Daoy (cell line): Measurements from ENCODE around the gene TNFSF18. TPM values are rescaled to one million over a fixed set of nuclear protein-coding genes. Genes with fewer than 3 reads are reported as not detected.
"Not testable (repeated sequence)": the region's sequence is repeated elsewhere in the genome, so short reads cannot be mapped to it uniquely, and the experiment has no call there.

ENCODE experiments used
- DNase-seq: peaks from one replicate; pipeline ENCODE4 v3.0.0-alpha.2; 2015; ENCODE audit warnings: low read depth
- total RNA-seq: library from RNA; depleted of rRNA; stranded (reverse); fragments of >200 nt; shearing (Covaris generic); gene quantifications from 2 replicates; pipeline ENCODE4 v1.2.3, GENCODE V29; 2014; rRNA removed

Gene TNFSF18, protein sequence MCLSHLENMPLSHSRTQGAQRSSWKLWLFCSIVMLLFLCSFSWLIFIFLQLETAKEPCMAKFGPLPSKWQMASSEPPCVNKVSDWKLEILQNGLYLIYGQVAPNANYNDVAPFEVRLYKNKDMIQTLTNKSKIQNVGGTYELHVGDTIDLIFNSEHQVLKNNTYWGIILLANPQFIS
- total RNA-seq, result 1.0 and 1.2 TPM in 2 replicates

DNA sequence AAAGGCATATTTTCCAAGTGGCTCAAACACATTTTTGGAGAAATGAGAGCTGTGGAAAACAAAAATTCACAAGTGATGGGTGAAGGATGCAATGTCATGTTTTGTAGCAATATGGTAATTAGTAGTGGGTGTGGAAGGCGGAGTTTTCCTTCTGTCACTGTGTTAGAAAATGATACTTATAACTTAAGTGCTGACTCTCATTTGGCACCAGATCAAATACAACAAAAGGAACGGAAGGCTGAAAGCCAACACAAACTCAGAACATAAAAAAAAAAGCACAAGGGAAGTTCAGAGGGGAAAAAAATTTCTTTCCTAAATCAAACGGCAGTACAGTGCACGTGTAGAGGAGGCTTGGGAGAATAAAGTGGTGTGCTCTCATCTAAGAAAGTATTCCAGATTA is at the start of gene TNFSF18:
TNFSF18 (minus strand) TSS at position 77 of the 400 bp plus-strand sequence; CDS start at position 32, 45 bp downstream.
- DNase-seq, result peak; percentile 71

DNA sequence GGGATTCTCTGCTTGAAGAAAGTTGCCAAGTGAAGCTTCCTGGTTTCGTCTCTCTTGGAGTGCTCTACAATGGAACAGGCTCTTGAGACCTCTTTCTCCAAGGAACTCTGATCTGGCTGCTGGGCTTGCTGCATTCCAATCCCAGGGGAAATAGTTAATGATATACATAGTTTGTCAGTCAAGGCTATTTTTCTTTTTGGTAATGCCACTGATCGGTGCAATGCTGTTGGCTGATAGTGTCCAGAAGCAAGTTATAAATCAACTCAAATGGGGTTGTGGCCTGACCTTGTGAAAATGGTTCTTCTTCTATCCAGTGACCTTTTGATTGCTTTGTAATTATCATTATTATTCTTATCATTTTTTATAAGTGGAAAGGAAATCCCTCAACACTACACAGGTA is 48.4 kb upstream of the TNFSF18 start:
- no peak for DNase-seq

DNA sequence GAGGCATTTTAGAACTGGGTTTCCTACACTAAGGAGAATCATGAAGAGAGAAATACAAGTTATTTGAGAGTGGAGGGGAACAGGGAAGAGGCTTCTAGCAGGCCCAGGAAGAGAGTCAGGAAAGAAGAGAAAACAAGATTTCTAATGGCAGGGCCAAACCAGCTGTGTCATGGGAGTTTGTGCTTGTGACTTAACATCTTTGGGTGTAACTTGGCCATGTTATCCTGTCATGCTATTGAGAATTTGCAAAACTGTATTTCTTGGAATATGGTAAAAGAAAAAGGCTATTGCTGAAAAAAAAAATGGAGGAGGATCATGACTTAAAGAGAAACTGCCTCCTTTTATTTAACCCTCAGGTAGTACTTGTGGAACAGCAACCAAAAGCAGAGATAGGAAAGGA is 47.4 kb upstream of the TNFSF18 start:
- DNase-seq, result no peak

DNA sequence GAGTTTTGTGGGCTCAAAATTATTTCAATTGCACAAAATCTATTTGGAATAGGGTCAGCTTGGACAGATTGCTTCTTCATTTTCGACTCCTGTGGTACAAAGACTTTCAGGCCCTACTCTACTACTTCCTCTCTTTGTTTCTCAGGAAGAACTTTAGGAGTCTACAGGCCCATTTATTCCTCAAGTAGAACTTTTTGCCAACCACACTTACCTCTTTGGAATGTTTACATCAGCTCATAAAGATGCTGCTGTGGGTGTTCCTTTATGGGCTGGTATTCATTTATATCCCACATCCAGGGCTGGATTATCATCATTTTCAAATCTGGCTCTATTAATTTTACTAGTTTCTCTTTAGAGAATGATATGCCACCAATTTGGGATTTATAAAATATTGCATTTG is 46.3 kb upstream of the TNFSF18 start:
- DNase-seq, result no peak

- DNase-seq, result peak; percentile 75
Measured at GRCh38 chr1:173095632-173096031, 44.9 kb upstream of the TNFSF18 start.

DNA sequence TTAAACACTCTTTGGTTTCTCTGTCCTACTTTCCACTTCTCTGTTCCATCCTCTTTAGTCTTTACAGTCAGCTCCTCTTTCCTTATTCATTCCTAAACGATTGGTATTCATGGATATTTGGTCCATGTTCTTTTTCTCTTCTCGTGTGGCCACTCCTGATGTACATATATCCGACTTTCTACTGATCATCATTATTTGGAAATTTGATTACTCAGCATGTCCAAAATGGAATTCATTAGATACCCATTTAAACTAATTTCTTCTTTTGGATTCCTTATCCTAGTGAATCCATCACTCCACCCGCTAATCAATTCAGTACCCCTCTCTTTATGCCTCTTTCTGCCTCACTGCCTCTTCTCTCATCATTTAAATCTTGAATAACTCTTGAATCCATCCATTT is 43.8 kb upstream of the TNFSF18 start:
- DNase-seq, result no peak

DNA sequence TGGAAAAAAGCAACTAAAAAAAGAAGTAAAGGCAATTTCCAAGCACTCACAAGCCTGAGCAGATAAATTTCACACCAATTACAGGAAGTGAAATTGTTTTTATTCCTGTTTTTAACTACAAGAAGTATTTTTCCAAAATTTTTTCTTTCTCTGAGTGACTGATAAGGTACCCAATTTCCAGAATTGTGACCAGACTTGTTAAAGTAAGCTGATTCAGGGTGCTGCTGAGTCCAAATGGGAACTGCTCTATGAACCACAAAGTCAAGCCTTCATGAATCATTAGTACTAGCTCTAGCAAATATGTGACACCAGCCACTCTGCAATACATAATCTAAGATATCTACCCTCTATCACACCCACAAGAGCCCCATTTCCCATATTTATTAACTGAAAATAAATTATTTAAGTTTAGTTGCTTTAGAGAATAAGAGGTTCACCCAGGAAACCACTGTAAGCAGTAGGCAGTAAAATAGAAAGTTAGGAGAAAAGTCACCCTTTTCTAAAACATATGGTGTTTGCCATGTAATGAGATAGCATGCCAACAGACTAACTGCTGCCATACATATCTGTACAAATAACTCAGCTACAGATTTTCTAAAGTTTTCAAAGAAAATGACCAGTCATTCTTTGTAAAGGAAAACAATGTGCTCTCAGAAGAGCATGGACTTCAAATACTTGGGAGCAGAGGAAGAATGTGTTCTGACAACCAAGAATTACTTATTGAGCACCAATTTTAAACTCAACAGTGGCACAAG is 43.1 kb upstream of the TNFSF18 start:
- DNase-seq, result no peak

DNA sequence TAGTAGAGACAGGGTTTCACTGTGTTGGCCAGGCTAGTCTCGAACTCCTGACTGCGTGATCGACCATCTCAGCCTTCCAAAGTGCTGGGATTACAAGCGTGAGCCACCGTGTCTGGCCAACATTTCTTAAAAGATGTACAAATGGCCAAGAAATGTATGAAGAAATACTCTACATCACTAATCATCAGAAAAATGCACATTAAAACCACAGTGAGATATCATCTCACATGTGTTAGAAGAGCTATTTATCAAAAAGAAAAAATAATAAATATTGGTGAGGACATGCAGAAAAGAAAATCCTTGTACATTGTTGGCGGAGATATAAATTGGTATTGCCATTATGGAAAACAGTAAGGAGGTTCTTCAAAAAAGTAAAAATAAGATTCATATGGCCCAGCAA is 33.6 kb upstream of the TNFSF18 start:
- DNase-seq, result no peak

- DNase-seq, result no peak
Measured at GRCh38 chr1:173082913-173083312, 32.2 kb upstream of the TNFSF18 start.

GRCh38 chr1:173074217-173074616 is 23.5 kb upstream of the TNFSF18 start:
- not testable (repeated sequence) for DNase-seq

DNA sequence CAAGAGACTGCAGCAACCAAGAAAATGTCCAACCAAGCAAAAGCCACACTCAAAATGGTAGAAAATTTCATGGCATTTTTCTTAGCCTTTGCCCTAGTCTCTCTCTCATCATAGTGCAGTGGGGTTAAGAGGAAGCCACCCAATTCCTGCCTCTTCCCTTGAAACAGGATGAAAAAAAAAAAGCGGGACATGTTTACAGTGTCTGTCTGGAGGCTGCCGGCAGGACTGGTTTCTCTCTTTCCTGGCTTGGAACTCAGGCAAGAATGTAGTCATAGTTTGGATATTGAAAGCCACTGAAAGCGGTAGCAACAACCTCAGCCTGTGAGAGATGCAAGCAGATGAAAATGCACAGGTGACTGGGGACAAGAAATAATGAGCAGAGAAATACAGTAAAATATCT is 13.3 kb upstream of the TNFSF18 start:
- DNase-seq, result no peak

GRCh38 chr1:173063171-173063570 is 12.4 kb upstream of the TNFSF18 start:
- DNase-seq, result no peak

DNA sequence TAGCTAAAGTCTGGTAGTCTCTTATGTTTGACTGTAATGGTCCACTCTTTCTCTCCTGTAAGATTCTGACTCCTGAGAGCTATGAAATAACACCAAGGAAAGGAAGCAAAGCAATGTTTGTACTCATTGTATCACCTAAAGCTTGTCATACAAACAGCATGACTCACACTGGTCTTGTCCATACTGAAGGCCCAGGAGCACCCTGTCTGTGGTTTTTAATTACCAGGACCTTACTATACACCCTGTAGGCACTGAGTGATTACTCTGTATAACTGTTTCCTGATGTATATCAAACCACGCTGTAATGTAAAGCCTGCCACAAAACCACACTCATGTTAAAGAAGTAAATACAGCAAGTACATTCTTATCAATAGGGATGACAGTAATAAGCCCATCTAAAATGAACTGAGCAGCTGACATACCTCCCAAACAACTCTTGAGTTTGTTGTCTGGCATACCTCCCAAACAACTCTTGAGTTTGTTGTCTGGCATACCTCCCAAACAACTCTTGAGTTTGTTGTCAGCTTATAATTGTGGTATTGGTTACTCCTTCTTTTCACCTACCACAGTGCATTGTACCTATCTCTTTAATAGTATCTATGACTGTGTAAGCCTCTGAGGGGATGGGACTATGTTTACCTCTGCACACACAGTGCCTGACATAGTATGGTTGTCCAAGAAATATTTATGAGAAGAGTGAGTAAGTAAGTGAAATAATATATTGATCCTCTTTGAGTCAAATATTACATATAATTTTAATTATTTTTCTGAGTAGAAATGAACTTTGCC is 11.6 kb upstream of the TNFSF18 start:
- DNase-seq, result peak; percentile 72

DNA sequence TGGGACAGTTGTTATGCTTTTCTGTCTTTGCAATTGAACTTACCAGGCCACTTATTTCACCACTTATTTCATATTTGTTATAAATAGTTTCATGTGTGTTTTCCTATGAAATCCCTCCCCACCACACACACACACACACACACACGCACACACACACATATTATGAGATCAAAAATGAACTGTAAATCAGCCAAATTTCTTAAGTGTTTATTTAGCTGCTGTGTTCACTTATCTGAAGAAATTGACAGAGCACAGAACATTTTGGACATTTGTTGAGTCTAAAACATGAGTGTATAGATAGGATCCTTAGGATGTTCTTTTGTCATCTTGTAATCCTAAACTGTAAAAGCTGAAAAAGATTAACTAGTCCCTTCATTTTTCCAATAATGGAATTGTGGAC is 7.8 kb upstream of the TNFSF18 start:
- DNase-seq, result no peak

- no peak for DNase-seq
Measured at GRCh38 chr1:173057984-173058383, 7.2 kb upstream of the TNFSF18 start.

DNA sequence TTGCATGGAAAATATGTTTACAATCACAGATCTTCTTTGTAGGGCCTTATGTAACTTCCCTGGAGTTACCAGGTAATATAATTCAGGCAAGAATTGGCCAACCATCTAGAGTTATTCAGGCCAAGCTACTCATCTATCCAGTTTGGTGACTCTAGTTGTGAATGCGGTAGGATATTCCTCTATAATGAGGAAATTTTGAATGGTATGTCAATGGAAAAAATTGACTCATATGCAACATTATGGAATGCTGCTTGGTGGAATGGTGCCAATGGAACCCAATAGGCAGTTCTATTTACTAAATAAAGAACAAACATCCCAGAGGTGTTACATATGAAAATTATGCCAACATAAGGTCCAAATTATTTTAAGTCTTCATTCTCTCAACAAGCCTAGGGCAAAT is 5.6 kb upstream of the TNFSF18 start:
- no peak for DNase-seq

DNA sequence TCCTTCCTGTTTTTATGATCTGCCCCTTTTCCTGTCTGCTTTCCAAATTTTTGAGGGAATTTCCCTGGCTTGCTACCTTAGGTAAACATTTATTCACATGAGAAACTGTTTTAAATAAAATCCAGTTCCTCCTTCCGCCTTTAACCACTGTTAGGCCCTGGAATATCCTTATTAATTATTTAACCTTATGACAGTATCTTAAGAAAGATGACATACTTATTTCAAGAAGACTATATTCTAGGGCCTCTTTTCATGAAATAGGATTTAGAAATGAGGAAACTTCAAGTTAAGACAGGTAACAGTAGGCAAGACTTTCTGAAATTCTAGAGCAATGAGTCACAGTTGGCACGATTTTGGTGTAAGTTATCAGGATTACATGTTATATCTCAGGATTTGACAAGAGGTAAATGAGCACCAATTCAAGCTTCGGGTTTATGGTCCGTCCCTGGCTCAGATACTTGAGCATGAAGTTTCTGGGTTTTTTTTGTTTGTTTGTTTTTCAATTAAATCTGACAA is 2.0 kb upstream of the TNFSF18 start:
- peak; percentile 53 for DNase-seq

DNA sequence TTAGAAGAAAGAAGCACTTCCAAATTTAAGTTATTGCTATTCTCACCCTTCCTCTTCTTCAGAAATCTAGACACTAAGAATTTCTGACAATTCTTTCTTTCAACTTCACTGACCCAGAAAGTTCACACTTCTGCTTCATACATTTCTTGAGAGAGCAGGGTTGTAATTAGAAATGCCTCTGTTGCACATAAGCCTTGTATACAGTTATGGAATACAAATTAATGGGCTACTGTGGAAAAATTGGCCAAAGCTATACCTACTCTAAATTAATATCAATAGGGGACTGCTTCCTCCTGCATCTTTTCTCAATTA is 1.5 kb downstream of the TNFSF18 start:
- no peak for DNase-seq

GRCh38 chr1:173048621-173049321 is 2.0 kb downstream of the TNFSF18 start:
- peak; percentile 43 for DNase-seq

GRCh38 chr1:173044656-173045055 is 6.1 kb downstream of the TNFSF18 start:
- no peak for DNase-seq

DNA sequence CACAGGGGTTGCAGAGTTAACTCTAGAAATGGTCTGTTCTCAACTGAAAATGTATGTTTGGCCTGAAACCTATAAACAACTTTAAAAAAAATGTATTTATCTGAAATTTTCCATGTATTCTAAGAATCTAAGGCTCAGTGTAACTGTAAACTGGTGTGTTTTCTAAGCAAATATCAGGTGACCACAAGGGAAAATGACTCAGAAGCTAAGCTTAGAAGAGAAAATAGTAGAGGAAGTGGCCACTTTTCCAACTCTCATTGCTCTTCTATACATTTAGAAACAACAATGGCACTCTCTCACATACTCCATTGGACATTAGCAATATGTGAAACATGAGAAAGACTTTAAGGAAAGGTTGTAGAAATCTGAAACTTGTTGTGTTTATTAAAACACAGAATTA is 7.5 kb downstream of the TNFSF18 start:
- DNase-seq, result peak; percentile 48

DNA sequence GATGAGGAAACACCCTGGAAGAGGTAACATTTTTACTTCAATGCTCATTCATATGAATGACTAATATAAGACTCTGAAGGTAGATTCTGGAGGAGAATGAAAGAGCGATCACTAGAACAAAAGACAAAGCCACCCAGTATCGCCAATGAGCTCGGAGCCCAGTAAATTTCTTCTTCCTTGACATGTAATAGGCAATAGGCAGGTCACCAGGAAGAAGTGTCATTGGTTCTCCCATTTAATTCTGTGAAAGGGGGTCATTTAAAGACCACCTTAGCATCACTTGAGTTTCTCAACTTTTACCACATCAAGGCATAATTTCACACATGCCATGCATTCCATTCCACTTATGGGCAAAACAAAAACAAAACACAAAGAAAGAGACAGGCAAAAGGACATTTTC is 7.9 kb downstream of the TNFSF18 start:
- peak; percentile 30 for DNase-seq
